Measurements from ENCODE around the gene ZGRF1. TPM values are rescaled to one million over a fixed set of nuclear protein-coding genes. Genes with fewer than 3 reads are reported as not detected.

ZGRF1 gene
- polyA plus RNA-seq, 1 donor from 2014 or later, result 18.0 TPM

GRCh38 chr4:112509243-112510141, 127.2 kb downstream of the ZGRF1 start:
- TF ChIP-seq SMC3 (conservative IDR thresholded peaks at IDR 0.05; ENCODE audit: poor library complexity), result no peak
- no peak for TF ChIP-seq CTCF (IDR thresholded peaks at IDR 0.05; ENCODE audit: poor library complexity, severe bottlenecking)
- TF ChIP-seq RAD21 (conservative IDR thresholded peaks at IDR 0.05), result no peak
- TF ChIP-seq MXI1 (conservative IDR thresholded peaks at IDR 0.05; ENCODE audit: poor library complexity, severe bottlenecking), result no peak
- TF ChIP-seq POLR2AphosphoS5 (IDR thresholded peaks at IDR 0.05), result peak; percentile 39
- TF ChIP-seq EZH2 (IDR thresholded peaks at IDR 0.05; ENCODE audit: borderline replicate concordance, insufficient read depth, low read length, poor library complexity, severe bottlenecking), result no peak
- H2AFZ ChIP-seq (ENCODE audit: low read depth, low read length), result no peak overlapping the region

GRCh38 chr4:112508356-112508755, 128.4 kb downstream of the ZGRF1 start:
- H3F3A ChIP-seq (ENCODE audit: insufficient read depth, low read length, poor library complexity, severe bottlenecking), result no peaks in the 10 kb centered on the region
- H3K4me3 ChIP-seq (ENCODE audit: low read length), result no peak overlapping the region
- H3K27ac ChIP-seq (ENCODE audit: low read length), result no peak overlapping the region
- H3K27me3 ChIP-seq (ENCODE audit: insufficient read depth, low read depth, low read length), result peaks cover 64% of the 10 kb centered on the region
- no peak overlapping the region for H2AFZ ChIP-seq (ENCODE audit: low read depth, low read length)
- no peak for TF ChIP-seq EZH2 (IDR thresholded peaks at IDR 0.05; ENCODE audit: borderline replicate concordance, insufficient read depth, low read length, poor library complexity, severe bottlenecking)
- no peak for TF ChIP-seq POLR2AphosphoS5 (IDR thresholded peaks at IDR 0.05)
- TF ChIP-seq SMC3 (conservative IDR thresholded peaks at IDR 0.05; ENCODE audit: poor library complexity), result no peak
- TF ChIP-seq REST (IDR thresholded peaks at IDR 0.05; ENCODE audit: borderline replicate concordance), result no peak
- no peaks in the 10 kb centered on the region for H3K79me2 ChIP-seq (replicated peaks; ENCODE audit: insufficient read depth, low read length)
- H3K36me3 ChIP-seq (ENCODE audit: insufficient read depth, low read length), result no peaks in the 10 kb centered on the region
- H4K20me1 ChIP-seq (ENCODE audit: insufficient read depth), result no peaks in the 10 kb centered on the region
- no peak overlapping the region for H3K9ac ChIP-seq (ENCODE audit: low read length)
- no peaks in the 10 kb centered on the region for H3K9me3 ChIP-seq (ENCODE audit: low read length)
- no peaks in the 10 kb centered on the region for H3K9me2 ChIP-seq (ENCODE audit: insufficient read depth, low read length)
- no peak overlapping the region for H3K4me2 ChIP-seq (ENCODE audit: low read length)

More at GRCh38 chr4:112509243-112510141, 127.2 kb downstream of the ZGRF1 start:
- H3K4me3 ChIP-seq (ENCODE audit: low read length), result peak overlapping the region; percentile 36
- H3F3A ChIP-seq (ENCODE audit: insufficient read depth, low read length, poor library complexity, severe bottlenecking), result no peaks in the 10 kb centered on the region
- no peak overlapping the region for H3K9ac ChIP-seq (ENCODE audit: low read length)
- no peaks in the 10 kb centered on the region for H3K36me3 ChIP-seq (ENCODE audit: insufficient read depth, low read length)
- no peak overlapping the region for H3K27ac ChIP-seq (ENCODE audit: low read length)
- peaks cover 75% of the 10 kb centered on the region for H3K27me3 ChIP-seq (ENCODE audit: insufficient read depth, low read depth, low read length)
- no peaks in the 10 kb centered on the region for H3K9me2 ChIP-seq (ENCODE audit: insufficient read depth, low read length)
- no peaks in the 10 kb centered on the region for H4K20me1 ChIP-seq (ENCODE audit: insufficient read depth)
- H3K4me2 ChIP-seq (ENCODE audit: low read length), result no peak overlapping the region
- H3K9me3 ChIP-seq (ENCODE audit: low read length), result no peaks in the 10 kb centered on the region
- no peaks in the 10 kb centered on the region for H3K79me2 ChIP-seq (replicated peaks; ENCODE audit: insufficient read depth, low read length)
